Astrocyte (in vitro differentiated cells and primary cell): ENCODE measurements around the gene UBE2S. TPM values are rescaled to one million over a fixed set of nuclear protein-coding genes. Genes with fewer than 3 reads are reported as not detected.

Experiments
- DNase-seq: peaks from one replicate; pipeline ENCODE4 v3.0.0-alpha.2; 2010; ENCODE audit warnings: low read depth
- FAIRE-seq: peaks from 2 replicates; lab custom pipeline; 2011; peaks lifted over from hg19 to GRCh38; lab: Jason Lieb, UNC
- H2AFZ ChIP-seq: 2 replicates; pipeline ENCODE4 v1.6.0; 2012; ENCODE audit warnings: low read depth, low read length, inconsistent platforms
- H3K27ac ChIP-seq: 2 replicates; pipeline ENCODE4 v1.5.1; 2011; ENCODE audit warnings: low read depth, low read length, inconsistent platforms
- H3K27me3 ChIP-seq: 2 replicates; pipeline ENCODE4 v1.6.0; 2011; ENCODE audit warnings: low read length, inconsistent platforms; ENCODE audit not compliant: insufficient read depth
- H3K36me3 ChIP-seq: 2 replicates; pipeline ENCODE4 v1.5.1; 2011; ENCODE audit warnings: low read length, inconsistent platforms; ENCODE audit not compliant: insufficient read depth
- H3K4me1 ChIP-seq: 2 replicates; pipeline ENCODE4 v1.5.1; 2011; ENCODE audit warnings: low read length, inconsistent platforms; ENCODE audit not compliant: insufficient read depth
- H3K4me2 ChIP-seq: 2 replicates; pipeline ENCODE4 v1.6.0; 2012; ENCODE audit warnings: low read length, inconsistent platforms
- H3K4me3 ChIP-seq: 2 replicates; pipeline ENCODE4 v1.5.1; 2011; ENCODE audit warnings: low read depth, mild to moderate bottlenecking, low read length, inconsistent platforms; ENCODE audit not compliant: insufficient read depth
- H3K79me2 ChIP-seq: 2 replicates; pipeline ENCODE4 v1.6.0; 2012; ENCODE audit warnings: mild to moderate bottlenecking, low read length, inconsistent platforms; ENCODE audit not compliant: insufficient read depth
- H3K9ac ChIP-seq: 2 replicates; pipeline ENCODE4 v1.6.0; 2012; ENCODE audit warnings: mild to moderate bottlenecking, low read length, inconsistent platforms
- H3K9me3 ChIP-seq: 2 replicates; pipeline ENCODE4 v1.5.1; 2012; ENCODE audit warnings: low read depth, mild to moderate bottlenecking, low read length, inconsistent platforms; ENCODE audit not compliant: insufficient read depth
- H4K20me1 ChIP-seq: 2 replicates; pipeline ENCODE4 v1.6.0; 2012; ENCODE audit warnings: low read length, inconsistent platforms; ENCODE audit not compliant: insufficient read depth
- H3K27ac Mint-ChIP-seq: one replicate; pipeline ENCODE4 v1.8.0; 2021; ENCODE audit warnings: mild to moderate bottlenecking, mixed read lengths; ENCODE audit not compliant: unreplicated experiment
- H3K27me3 Mint-ChIP-seq: one replicate; pipeline ENCODE4 v1.8.0; 2021; ENCODE audit warnings: low read depth, mixed read lengths; ENCODE audit not compliant: unreplicated experiment
- H3K36me3 Mint-ChIP-seq: one replicate; pipeline ENCODE4 v1.8.0; 2021; ENCODE audit warnings: low read depth, mixed read lengths; ENCODE audit not compliant: unreplicated experiment
- H3K4me1 Mint-ChIP-seq: one replicate; pipeline ENCODE4 v1.8.0; 2021; ENCODE audit warnings: low read depth, mixed read lengths; ENCODE audit not compliant: unreplicated experiment
- H3K4me3 Mint-ChIP-seq: one replicate; pipeline ENCODE4 v1.8.0; 2021; ENCODE audit warnings: mild to moderate bottlenecking, moderate library complexity, mixed read lengths; ENCODE audit not compliant: unreplicated experiment
- H3K9me3 Mint-ChIP-seq: one replicate; pipeline ENCODE4 v1.8.0; 2021; ENCODE audit warnings: mild to moderate bottlenecking, mixed read lengths; ENCODE audit not compliant: unreplicated experiment
- EZH2 ChIP-seq: IDR thresholded peaks from 2 replicates; pipeline ENCODE4 v1.6.1; 2012; ENCODE audit warnings: mild to moderate bottlenecking, low read length, inconsistent platforms; ENCODE audit not compliant: insufficient read depth
- total RNA-seq: library from RNA; stranded (reverse); gene quantifications from 2 replicates; pipeline ENCODE4 v1.2.1, GENCODE V29; 2021
- TF ChIP-seq, protein P1 (sequence below): IDR thresholded peaks from 2 replicates; pipeline ENCODE4 v1.5.1; 2011; ENCODE audit warnings: low read depth, mild to moderate bottlenecking, inconsistent platforms, low read length, moderate library complexity; ENCODE audit not compliant: insufficient read depth

The UBE2S gene
- total RNA-seq, 1 donor from 2014 or later: 116 TPM

DNA sequence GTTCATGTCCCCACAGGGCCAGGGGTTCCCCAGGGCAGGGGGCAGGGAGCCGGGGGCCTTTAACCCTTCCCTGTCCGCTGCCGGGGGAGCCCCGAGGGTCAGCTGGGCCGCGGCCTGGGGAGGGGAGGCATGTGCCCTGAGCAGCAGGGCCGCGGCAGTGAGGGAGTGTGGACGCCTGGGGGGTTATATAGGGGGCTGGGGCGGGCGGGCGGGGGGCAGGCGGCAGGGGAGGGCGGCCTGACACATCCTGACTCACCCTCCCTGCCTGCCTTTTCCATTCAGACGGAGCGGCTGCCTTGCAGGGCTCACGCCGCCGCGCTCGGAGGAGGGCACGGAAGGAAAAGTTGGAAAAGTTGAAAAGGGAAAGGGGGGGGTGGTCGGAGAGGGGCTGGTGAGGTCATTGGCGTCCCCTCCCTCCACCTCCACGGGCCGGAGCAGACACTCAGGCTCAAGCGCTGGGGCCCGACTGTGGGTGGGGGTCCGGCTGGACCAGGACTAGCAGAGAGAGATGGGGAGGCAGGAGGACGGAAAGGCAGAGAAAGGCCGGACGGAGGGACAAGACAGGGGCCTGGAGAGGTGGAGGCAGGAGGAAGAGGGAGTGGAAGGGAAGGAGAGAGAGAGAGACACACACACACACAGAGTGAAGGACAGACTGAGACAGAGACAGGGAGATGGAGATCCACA lies 37.1 kb downstream of the UBE2S start, which contains the start of gene IL11:
IL11 (minus strand) TSS at position 159 of the 684 bp plus-strand sequence; CDS start at position 6, 153 bp downstream.
- peaks cover 28% of the 10 kb centered on the region for H3K4me1 Mint-ChIP-seq
- peak within 1 kb of the TSS; percentile 94 for H3K4me3 Mint-ChIP-seq
- peak within 1 kb of the TSS; percentile 96 for H3K27ac Mint-ChIP-seq
- TF ChIP-seq EZH2: no peak
- TF ChIP-seq, protein P1, sequence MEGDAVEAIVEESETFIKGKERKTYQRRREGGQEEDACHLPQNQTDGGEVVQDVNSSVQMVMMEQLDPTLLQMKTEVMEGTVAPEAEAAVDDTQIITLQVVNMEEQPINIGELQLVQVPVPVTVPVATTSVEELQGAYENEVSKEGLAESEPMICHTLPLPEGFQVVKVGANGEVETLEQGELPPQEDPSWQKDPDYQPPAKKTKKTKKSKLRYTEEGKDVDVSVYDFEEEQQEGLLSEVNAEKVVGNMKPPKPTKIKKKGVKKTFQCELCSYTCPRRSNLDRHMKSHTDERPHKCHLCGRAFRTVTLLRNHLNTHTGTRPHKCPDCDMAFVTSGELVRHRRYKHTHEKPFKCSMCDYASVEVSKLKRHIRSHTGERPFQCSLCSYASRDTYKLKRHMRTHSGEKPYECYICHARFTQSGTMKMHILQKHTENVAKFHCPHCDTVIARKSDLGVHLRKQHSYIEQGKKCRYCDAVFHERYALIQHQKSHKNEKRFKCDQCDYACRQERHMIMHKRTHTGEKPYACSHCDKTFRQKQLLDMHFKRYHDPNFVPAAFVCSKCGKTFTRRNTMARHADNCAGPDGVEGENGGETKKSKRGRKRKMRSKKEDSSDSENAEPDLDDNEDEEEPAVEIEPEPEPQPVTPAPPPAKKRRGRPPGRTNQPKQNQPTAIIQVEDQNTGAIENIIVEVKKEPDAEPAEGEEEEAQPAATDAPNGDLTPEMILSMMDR: no peak
- peaks cover 25% of the 10 kb centered on the region for H4K20me1 ChIP-seq
- H3K79me2 ChIP-seq: peaks cover 31% of the 10 kb centered on the region
- DNase-seq (peak; percentile 57), FAIRE-seq (no peak)
- H3K36me3 ChIP-seq: peaks cover 12% of the 10 kb centered on the region
- peak within 1 kb of the TSS; percentile 83 for H3K4me3 ChIP-seq
- H2AFZ ChIP-seq: peak within 1 kb of the TSS; percentile 75
- no peaks in the 10 kb centered on the region for H3K9me3 ChIP-seq
- H3K4me1 ChIP-seq: peaks cover 45% of the 10 kb centered on the region
- H3K27me3 ChIP-seq: no peaks in the 10 kb centered on the region
- H3K27me3 Mint-ChIP-seq: no peaks in the 10 kb centered on the region
- peak within 1 kb of the TSS; percentile 97 for H3K9ac ChIP-seq
- peaks cover 9% of the 10 kb centered on the region for H3K36me3 Mint-ChIP-seq
- H3K27ac ChIP-seq: peak within 1 kb of the TSS; percentile 94
- peak within 1 kb of the TSS; percentile 97 for H3K4me2 ChIP-seq
- no peaks in the 10 kb centered on the region for H3K9me3 Mint-ChIP-seq

DNA sequence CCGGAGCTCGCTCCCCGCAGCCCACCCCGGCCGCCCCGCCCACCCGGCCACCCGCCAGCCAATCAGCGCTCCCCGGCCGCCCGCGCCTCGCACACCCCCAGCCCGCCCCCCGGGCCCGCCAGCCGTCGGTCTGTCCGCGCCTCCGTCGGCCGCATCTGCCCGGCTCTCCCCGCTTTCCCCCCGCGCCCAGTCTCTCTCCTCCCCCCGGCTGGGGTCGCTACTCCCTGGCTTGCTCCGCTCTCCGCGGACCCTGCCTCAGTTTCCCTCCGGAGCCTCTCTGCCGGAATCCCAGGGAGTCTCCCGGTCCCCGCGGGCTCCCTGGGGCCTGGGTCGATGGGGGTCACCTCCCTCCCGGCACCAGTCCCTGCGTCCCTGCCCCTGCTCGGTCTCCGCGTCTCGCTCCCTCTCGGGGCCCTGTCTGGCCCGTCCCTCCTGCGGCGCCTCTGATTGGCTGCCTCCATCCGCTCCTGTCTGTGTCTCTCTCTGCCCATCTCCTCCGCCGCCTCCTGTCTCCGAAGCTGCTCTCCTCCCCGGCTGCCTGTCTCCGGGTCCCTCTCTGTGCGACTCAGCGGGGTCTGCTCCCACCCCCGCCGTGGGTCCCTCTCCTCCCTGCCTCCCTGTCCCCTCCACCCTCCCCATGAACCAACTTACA lies 37.8 kb downstream of the UBE2S start:
- peak; percentile 68 for DNase-seq
- H3K27me3 ChIP-seq: no peaks in the 10 kb centered on the region
- H3K4me1 ChIP-seq: peaks cover 45% of the 10 kb centered on the region
- peaks cover 9% of the 10 kb centered on the region for H3K36me3 Mint-ChIP-seq
- H3K9me3 Mint-ChIP-seq: no peaks in the 10 kb centered on the region
- H3K79me2 ChIP-seq: peaks cover 31% of the 10 kb centered on the region
- H3K4me1 Mint-ChIP-seq: peaks cover 28% of the 10 kb centered on the region
- peak overlapping the region; percentile 34 for H2AFZ ChIP-seq
- H3K4me3 Mint-ChIP-seq: peak overlapping the region; percentile 94
- no peak for TF ChIP-seq EZH2
- TF ChIP-seq, protein P1: no peak
- no peaks in the 10 kb centered on the region for H3K27me3 Mint-ChIP-seq
- peak overlapping the region; percentile 97 for H3K9ac ChIP-seq
- peak overlapping the region; percentile 96 for H3K27ac Mint-ChIP-seq
- H3K36me3 ChIP-seq: peaks cover 12% of the 10 kb centered on the region
- H4K20me1 ChIP-seq: peaks cover 29% of the 10 kb centered on the region
- FAIRE-seq: no peak
- peak overlapping the region; percentile 94 for H3K27ac ChIP-seq
- peak overlapping the region; percentile 97 for H3K4me2 ChIP-seq
- H3K9me3 ChIP-seq: no peaks in the 10 kb centered on the region
- H3K4me3 ChIP-seq: peak overlapping the region; percentile 83
